GM19468 (cell line): Measurements from ENCODE around the gene P2RY14.

Experiments
- ATAC-seq: cut with Tn5 transposase; IDR thresholded peaks from one replicate; pipeline ENCODE4 v1.9.1; 2021; ENCODE audit warnings: mild to moderate bottlenecking, moderate library complexity, moderate number of reproducible peaks; ENCODE audit not compliant: unreplicated experiment; ENCODE audit errors: extremely low read depth

The P2RY14 gene

DNA sequence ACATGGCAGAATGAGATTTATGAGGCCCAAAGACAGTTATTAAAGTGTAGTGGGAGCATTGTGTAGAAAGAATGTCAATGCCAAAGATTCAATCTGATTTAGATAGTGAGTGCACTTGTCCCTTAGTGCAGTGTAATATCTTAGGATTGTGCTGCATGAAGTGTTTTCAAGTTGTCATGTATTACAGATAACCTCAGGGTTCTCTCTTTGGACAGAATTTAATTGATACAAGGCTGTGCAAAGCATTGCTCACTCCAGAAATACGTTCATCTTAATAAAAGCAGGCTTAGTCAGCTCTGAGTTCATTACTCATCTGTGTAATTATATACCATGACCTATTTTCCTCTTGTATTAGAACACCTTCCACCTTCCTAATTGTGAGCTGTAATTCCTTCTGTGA, 59.3 kb downstream of the P2RY14 start:
- ATAC-seq = no peak

DNA sequence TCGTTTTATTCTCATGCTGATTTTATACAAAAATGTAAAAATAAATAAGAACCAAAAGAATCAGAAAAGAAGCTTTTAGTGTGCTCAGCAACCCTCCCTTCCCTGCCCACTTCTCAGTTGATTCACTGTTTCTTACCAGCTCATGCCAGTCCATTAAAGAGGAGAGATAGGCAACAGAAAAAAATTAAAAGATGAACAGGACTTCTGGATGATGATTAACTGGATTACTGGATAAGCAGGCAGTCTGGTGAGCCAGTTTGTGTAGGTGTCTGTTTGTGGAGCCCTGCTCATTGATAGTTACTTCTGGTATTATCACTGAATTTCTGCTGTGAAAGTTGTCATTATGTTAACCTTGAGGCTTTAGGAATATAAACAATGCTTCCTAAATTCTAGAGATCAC, 60.2 kb downstream of the P2RY14 start:
- ATAC-seq = no peak

DNA sequence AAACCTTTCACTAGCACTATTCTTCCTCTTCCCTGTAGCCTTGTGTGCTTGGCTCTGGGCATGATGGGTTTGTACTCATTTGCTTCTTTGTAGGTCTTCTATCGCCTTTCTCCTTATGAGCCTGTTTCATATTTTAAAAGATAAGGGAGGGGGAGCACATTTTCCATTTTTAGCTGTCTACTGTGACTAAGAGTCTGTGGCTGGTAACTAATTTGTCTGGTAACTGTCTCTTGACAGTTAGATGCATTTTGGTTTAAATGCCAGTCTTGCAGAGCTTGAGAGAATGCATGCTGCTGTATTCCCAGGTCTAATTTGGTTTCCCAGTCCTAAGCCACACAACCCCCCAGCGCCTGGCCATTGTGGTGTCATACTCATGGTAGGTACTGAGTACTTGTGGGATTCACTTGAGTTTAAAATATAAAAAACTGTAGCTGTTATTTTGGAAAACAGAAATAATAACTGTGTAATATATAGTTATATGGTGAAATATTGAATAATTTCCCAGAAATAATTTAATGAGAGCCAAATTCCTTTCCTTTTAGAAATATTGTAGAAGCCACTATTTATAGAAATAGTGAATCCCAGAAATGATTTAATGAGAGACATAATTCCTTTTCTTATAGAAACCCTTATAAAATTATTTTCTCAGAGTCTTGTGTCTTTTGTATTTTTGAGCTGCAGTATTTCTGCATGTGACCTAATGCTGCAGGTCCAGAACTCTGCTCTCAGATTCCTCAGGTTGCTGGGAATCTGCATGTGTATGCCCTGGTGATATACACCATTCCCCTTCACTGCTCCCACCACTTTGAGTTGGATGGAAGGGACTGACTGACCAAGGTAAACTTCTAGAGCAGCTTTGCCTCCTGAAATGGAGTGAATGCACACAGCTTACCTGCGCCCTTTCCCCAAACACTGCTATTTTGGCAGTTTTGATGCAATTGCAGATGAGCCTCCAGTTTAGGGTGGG, 61.4 kb downstream of the P2RY14 start:
- no peak for ATAC-seq

DNA sequence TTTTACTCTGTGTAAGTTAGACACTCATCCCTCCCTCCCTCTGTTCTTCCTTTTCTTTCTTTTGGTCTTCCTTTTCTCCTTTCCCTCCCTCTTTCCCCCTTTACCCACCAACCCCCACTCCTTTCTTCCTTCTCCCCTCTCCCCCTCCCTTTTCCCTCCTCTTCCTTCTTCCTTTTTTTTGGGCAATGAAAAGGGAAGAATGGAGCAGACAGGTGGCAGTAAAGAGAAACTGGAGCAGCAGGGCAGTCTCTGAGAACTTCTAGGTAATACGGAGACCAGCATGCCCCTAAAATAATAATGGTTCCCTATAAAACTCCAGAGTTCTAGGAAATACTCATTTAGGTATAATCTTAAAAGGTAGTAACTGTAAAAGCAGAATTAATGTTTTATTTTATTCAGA, 63.9 kb downstream of the P2RY14 start:
- no peak for ATAC-seq

DNA sequence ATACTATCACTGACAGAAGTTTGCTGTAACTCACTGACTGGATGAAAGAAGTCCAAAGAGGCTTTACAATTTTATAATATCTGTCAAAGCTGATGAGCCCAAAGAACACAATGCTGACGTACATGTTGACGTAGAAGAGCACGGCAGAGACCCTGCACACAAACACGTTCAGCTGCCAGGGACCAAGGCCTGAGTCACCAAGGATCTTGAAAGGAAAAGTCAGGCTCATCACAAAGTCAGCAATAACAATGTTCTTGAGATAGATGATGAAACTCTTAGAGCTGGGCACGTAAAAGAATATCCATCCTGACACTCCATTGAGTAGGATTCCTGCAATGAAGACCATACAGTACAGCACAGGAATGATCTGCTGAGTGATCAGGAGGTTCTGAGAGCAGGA, 64.5 kb downstream of the P2RY14 start:
- ATAC-seq = no peak

DNA sequence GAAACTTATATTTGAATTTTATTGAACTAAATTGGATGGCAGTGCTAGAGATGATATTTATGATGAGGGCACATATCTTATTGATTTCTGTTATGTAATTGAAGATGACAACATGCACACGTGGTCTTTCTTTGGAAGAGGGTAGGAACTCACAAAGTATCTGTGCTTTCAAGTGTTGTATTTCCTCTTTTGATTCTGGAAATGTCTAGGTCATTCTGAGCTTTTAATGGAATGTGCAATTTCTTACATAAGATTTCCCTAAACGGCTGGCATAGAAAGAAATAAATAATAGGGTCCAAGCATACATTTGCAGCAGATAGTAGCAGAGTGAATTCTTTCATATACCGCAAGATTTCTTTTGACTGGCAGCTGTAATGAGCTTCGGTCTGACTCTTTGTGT, 65.2 kb downstream of the P2RY14 start:
- no peak for ATAC-seq

DNA sequence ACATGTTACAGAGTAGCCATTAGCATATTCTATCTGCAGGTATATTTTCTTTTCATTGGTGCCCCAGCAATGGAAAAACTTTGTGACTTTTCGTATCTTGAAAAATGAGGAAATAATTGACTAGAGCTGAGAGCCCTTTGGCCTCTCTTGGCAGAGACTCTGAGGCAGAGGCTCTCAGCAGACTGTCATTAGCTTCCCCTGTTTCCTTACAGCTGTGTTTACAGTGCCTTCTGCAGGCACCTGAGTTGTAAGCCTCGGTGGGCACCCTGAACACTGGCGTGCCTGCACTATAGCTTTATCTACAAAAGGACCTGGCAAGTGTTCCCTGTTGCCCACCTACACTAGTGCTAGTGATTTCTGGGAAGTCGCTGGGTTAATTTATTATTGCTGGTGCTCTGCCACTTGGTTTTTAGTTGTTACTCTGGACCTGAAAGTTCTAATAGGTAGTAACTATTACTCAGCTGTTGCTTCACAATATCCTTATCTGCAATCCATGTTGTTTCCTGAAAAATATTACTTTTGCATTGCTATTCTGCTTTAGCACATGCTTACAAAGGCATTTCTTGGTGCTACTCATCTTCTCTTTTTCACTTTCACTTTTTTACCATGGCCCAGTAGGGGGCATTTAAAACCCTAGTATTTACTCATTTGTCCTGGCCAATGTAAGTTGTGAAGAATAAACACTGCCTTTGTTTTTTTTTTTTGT, 67.5 kb downstream of the P2RY14 start:
- ATAC-seq = peak; percentile 7

DNA sequence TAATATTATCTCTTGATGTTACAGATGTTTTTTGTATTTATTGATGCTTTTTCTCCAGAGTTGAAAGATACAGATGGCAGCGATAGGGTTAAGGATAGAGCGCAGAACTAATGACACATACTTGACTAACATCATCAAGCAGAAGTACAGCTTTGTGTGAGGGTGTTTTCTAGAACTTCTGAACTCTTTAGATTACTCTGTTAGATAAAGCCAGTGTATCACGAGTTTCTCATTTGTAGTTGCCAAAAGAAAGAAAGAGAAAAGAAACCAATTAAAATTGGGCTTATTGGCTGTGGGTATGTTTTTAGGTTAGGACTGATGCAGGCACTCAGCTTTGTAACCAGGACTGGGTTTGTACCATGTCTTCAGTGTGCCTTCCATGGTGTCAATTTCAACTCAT, 68.7 kb downstream of the P2RY14 start:
- no peak for ATAC-seq

DNA sequence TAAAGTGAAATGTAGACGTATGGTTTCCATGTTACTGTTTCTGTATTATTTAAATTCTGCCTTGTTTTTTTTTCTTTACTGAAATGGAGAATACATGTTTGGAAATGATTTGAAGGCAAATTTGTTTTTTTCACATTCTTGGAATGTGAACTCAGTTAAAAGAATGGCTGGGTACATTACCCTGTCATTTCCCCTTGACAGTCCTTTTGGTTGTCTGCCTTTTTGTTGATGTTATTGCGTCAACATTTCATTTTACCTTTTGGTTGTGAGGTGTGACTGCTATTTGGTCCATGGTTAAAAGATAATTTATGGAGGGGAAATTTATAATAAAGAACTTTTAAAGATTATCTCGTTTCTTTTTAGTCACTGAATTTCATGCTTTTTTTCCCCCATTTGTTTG, 72.1 kb downstream of the P2RY14 start:
- no peak for ATAC-seq

DNA sequence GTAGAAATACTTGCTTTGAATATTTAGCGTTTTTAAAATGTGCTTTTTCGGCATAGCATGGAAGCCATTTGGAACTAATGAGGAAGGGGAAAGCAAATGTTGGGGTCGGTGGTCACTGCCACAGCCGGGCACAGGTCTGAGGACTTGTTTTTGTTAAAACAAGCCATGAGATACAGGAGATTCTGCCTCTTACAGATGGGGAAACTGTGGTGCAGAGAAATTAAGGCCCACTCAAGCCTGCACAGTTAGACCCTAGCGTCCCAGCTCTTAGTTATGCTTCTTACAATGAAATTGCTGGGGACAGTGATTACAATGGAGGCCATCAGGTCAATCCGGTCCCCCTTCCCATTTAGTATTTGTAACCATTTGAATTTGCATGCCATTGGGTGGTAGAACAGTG, 72.9 kb downstream of the P2RY14 start:
- ATAC-seq = no peak

DNA sequence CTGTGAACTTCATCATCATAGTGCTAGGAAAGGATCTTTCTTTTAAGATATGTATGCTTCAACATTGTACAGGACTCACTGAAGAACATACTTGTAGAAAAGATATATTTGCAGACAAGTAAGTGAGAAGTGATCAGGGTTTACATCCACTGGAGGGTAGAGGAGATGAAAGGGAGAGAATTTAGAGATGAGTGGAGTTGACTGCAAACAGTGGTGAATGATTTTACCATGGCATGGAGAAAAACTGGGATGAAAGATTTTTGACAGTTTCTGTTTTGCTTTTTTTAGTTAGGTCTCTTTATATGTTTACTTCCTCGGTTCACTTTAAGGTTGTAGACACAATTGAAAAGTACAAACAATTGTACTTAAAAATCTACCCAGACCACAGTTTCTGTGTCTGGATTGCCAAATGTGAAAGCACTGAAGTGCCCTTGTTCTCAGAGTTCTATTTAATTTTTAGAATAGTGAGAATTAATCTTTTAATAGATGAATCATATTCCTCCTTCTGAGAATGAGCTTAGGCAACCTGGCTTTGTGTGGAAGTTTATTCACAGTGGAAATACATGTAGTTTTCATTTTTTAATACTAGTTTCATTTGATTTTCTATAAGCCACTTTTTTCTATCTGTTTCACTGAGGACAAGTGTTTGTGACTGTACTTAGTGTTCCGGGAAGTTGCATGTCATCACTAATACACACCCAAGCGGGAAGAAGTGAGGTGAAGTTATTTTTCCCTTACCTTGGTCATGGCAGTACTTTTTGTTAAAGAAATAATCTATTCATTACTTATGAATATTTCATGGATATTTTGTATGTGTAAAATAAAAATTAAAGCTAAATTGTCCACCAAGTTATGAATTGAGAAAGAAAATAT, 73.6 kb downstream of the P2RY14 start:
- no peak for ATAC-seq

DNA sequence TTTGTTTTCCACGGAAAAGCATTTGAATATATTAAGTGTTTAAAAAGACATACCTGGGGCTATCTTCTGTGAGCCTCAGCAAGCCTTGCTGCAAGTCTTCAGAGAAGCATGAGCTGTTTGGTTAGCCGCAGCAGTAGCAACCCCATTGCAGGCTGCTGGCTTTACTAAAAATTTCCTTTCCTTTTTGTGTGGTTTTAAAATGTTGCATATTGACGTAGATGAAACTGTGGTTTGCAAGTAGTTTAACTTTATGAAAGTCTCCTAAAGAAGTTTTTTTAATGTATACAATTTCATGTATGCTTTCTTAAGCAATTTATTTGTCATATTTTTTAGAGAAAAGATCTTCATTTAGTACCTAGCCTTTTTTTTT, 75.3 kb downstream of the P2RY14 start, which contains the start of gene GPR171:
GPR171 (minus strand) TSS at position 166 of the 370 bp plus-strand sequence. CDS start 3,830 bp downstream, outside the sequence.
- ATAC-seq = peak; percentile 78

DNA sequence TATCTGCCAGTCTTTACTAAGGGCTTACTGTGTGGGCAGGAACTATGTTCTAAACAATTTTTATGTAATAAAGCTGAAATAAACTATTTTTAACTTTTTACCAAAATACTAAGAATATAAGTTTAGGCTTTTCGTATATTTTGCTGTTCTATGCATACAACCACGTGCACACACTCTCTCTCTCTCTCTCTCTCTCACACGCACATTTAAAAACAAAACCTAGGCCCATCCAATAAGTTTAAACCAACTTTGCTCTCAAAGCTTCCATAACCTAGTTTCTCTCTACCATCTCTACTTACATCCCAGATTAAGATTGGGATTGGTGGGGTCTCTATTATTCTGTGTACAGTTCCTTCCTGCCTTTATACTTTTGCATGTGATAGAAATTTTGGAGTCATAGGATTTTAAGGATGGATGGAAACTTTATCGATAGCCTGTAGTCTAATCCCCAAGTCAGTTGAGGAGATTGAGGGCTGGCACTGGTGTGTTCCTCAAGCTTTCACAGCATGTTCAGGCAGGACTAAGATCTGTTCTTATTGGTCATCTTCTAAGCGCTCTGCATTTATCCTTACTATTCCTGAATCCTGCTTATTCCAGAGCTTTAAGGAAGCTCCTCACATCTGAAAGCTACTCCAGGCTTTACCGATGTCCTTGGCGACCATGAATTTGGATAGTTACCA, 77.2 kb downstream of the P2RY14 start:
- ATAC-seq = no peak

DNA sequence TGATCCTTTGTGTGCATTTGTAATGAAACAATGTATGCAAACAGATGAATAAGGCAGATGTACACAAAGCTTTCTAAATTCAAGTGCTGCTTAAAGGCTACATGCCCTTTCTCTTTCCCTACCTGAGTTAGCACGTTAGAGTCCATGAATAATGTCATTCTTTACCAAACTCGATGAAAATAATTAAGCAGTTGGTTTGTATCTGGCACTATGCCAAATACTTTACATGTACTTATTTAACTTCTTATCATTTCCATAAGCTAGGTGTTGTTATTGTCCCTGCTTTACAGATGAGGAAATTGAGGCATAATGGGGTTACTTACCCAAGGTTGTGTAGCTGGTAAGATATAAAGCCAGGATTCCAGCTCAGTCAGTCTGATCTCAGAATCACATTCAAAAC, 77.8 kb downstream of the P2RY14 start:
- ATAC-seq = no peak

DNA sequence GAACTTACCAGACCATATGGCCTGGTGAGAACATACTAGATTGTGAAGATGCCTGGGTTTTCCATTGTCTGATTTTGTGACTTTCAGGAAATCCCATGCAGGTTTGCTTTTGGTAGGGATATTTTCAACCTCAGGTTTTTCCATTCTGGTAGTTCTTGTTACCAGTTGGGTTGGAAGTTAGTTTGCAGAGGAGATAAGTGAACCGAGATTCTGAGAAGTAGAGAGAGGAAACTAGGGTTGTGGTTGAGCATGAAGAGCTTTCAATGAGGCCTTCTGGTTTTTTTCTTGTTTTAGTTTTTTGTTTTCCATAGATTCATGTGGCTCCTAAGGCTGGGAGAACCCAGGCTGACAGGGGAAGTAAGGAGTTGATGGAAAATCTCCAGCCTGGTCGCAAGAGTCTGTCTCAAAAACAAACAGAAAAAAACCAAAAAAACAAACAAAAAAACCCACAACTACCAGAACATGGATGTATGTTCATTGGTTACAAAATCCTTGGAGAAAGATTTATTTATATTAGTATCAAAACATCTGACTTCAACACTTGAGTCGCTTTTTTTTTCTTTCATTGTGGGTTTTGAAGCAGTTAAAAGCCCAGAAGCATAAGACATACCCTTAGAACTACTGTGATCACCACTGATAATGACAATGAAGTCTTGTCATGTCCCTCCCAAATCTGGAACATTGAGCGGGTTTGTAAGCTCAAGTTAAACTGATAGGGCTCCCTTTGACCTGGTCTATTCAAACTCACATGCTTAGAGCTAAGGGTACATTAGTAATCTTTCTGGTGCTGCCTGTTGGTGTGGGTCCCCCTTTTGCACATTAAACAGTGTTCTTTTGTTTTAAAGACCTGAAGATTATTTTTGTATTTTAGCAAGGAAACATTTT, 78.5 kb downstream of the P2RY14 start:
- no peak for ATAC-seq

DNA sequence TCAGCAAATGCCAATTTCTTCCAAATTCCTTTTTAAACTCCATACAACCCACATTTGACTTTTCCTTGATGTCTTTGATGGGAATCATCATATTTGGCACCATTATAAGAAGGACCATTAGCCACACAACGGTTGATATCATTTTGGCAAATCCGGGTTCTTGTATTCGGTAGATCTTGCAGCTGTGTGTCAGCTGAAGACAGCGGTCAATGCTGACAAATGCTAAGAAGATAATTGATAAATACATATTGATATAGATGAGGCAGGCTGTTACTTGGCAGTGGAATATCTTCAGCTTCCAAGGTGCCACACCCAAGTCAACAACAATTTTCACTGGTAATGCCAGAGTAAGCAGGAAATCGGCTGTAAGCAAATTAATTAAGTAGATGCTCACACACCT, 79.5 kb downstream of the P2RY14 start:
- ATAC-seq = no peak

DNA sequence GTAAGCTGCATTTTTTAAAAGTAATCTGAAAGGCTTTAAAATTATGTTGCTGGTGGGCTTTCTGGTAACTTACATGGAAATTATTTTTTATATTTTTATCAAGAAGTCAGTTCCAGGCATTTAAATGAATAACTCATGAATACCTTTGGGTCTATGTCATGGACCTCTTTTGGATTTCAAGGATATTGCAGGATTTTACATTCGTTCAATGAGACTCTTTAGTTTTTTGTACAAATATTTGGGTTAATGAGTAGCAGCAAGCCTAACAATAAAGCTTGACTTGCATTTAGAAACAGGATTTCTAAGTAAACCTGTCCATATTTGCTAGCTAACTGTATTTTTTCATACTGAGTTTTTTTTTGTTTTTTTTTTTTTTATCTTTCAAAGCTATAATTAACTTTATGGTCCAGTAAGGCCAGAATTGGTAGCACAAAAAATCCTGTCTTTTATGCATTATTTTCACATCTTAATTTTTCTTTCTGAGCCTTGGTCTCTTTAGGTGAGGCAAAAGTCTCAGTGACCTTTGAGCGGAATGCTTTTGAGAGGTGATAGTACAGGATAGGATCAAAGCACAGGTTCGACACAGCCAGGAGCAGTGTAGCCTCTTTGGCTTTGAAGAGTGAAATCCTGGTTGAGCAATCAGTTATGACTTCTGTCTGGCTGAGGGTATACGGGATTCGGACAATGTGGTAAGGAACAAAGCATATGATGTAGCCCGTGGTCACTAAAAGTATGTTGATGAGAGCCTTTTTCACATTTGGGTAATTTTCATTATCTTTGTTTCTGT, 80.2 kb downstream of the P2RY14 start:
- no peak for ATAC-seq

DNA sequence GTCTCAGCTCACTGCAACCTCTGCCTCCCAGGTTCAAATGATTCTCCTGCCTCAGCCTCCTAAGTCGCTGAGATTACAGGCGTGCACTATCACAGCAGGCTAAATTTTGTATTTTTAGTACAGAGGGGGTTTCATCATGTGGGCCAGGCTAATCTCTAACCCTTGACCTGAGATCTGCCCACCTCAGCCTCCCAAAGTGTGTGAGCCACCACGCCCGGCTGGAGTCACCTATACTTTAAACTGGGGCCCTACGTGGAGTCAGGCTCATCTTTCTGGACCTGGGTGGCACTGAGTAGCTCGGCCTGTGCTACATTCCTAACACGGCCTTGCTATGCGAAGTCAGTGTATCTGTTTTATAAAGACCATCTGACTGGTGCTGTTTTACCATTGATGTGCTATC, 81.1 kb downstream of the P2RY14 start:
- ATAC-seq = no peak
